Stromal cell of bone marrow (primary cell): ENCODE results near the gene HOXA1.
"Not testable (repeated sequence)": the region's sequence is repeated elsewhere in the genome, so short reads cannot be mapped to it uniquely, and the experiment has no call there.

Source experiments
- DNase-seq: peaks from one replicate; pipeline ENCODE4 v3.0.0-alpha.2; 2012; ENCODE audit warnings: low read depth

Gene HOXA1

DNA sequence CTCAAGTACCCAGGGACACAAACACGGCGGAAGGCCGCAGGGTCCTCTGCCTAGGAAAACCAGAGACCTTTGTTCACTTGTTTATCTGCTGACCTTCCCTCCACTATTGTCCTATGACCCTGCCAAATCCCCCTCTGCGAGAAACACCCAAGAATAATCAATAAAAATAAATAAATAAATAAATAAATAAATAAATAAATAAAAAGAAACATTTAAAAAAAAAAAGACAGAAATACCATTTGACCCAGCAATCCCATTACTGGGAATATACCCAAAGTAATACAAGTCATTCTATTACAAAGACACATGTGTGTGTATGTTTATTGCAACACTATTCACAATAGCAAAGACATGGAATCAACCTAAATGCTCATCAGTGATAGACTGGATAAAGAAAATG lies 49.8 kb downstream of the HOXA1 start:
- DNase-seq, result not testable (repeated sequence)

DNA sequence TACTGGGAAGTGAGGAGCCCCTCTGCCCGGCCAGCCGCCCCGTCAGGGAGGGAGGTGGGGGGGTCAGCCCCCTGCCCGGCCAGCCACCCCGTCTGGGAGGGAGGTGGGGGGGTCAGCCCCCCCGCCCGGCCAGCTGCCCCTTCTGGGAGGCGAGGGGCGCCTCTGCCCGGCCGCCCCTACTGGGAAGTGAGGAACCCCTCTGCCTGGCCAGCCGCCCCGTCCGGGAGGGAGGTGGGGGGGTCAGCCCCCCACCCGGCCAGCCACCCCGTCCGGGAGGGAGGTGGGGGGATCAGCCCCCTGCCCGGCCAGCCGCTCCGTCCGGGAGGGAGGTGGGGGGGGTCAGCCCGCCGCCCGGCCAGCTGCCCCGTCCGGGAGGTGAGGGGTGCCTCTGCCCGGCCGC lies 50.7 kb downstream of the HOXA1 start:
- DNase-seq, result not testable (repeated sequence)
